ENCODE data around the gene JAM3. TPM values are rescaled to one million over a fixed set of nuclear protein-coding genes. Genes with fewer than 3 reads are reported as not detected.

JAM3 gene
- total RNA-seq, 1 donor from 2014 or later = 68.1 TPM

- Histone ChIP-seq H3K79me2 (ENCODE audit: low read depth) (no peaks in the 10 kb centered on the region), H3K4me3 (no peak overlapping the region), H3K9me3 (ENCODE audit: low read depth) (no peaks in the 10 kb centered on the region), H2AFZ (replicated peaks) (no peak overlapping the region), H3K36me3 (no peaks in the 10 kb centered on the region), H3K9ac (no peak overlapping the region), H3F3A (ENCODE audit: low read depth) (peaks cover 4% of the 10 kb centered on the region), H3K4me1 (peaks cover 4% of the 10 kb centered on the region), H3K4me2 (no peak overlapping the region), H4K20me1 (ENCODE audit: low read depth) (no peaks in the 10 kb centered on the region), H3K27ac (no peak overlapping the region), H3K27me3 (no peaks in the 10 kb centered on the region)
- Mint-ChIP-seq H3K4me3 (no peak overlapping the region), H3K4me1 (no peaks in the 10 kb centered on the region), H3K36me3 (peaks cover 57% of the 10 kb centered on the region), H3K27me3 (ENCODE audit: insufficient read depth, low read depth) (peaks cover 2% of the 10 kb centered on the region), H3K27ac (no peak overlapping the region), H3K9me3 (no peaks in the 10 kb centered on the region)
- no peak for DNase-seq (ENCODE audit: low spot score)
- TF ChIP-seq EZH2phosphoT487 (IDR thresholded peaks at IDR 0.05) = no peak
- TF ChIP-seq EZH2 (IDR thresholded peaks at IDR 0.05) = no peak
- no peak for TF ChIP-seq CTCF (IDR thresholded peaks at IDR 0.05)
Observed at GRCh38 chr11:134150195-134150903, 81.5 kb downstream of the JAM3 start.

DNA sequence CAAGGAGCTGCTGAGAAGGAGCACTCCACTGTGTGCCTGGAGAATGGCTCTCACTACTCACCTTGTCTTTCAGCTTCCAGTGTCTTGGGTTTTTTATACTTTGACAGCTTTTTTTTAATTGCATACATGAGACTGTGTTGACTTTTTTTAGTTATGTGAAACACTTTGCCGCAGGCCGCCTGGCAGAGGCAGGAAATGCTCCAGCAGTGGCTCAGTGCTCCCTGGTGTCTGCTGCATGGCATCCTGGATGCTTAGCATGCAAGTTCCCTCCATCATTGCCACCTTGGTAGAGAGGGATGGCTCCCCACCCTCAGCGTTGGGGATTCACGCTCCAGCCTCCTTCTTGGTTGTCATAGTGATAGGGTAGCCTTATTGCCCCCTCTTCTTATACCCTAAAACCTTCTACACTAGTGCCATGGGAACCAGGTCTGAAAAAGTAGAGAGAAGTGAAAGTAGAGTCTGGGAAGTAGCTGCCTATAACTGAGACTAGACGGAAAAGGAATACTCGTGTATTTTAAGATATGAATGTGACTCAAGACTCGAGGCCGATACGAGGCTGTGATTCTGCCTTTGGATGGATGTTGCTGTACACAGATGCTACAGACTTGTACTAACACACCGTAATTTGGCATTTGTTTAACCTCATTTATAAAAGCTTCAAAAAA lies 82.3 kb downstream of the JAM3 start:
- Histone ChIP-seq H3K27me3 (no peaks in the 10 kb centered on the region), H3K4me1 (peaks cover 4% of the 10 kb centered on the region), H3K4me3 (no peak overlapping the region), H3K36me3 (no peaks in the 10 kb centered on the region), H3K4me2 (no peak overlapping the region), H2AFZ (replicated peaks) (no peak overlapping the region), H3K9me3 (ENCODE audit: low read depth) (no peaks in the 10 kb centered on the region), H3F3A (ENCODE audit: low read depth) (peaks cover 4% of the 10 kb centered on the region), H3K9ac (no peak overlapping the region), H4K20me1 (ENCODE audit: low read depth) (no peaks in the 10 kb centered on the region), H3K79me2 (ENCODE audit: low read depth) (no peaks in the 10 kb centered on the region), H3K27ac (no peak overlapping the region)
- H3K9me3 Mint-ChIP-seq = no peaks in the 10 kb centered on the region
- H3K27ac Mint-ChIP-seq = no peak overlapping the region
- H3K4me3 Mint-ChIP-seq = no peak overlapping the region
- H3K36me3 Mint-ChIP-seq = peaks cover 59% of the 10 kb centered on the region
- TF ChIP-seq EZH2phosphoT487 (IDR thresholded peaks at IDR 0.05) (no peak), EZH2 (IDR thresholded peaks at IDR 0.05) (no peak), CTCF (IDR thresholded peaks at IDR 0.05) (no peak)
- H3K4me1 Mint-ChIP-seq = no peaks in the 10 kb centered on the region
- peaks cover 4% of the 10 kb centered on the region for H3K27me3 Mint-ChIP-seq (ENCODE audit: insufficient read depth, low read depth)
- no peak for DNase-seq (ENCODE audit: low spot score)

- TF ChIP-seq EZH2phosphoT487 (IDR thresholded peaks at IDR 0.05) (no peak), CTCF (IDR thresholded peaks at IDR 0.05) (no peak), EZH2 (IDR thresholded peaks at IDR 0.05) (no peak)
- H3K4me1 Mint-ChIP-seq = no peaks in the 10 kb centered on the region
- H3K27ac Mint-ChIP-seq = no peak overlapping the region
- H3K9me3 Mint-ChIP-seq = no peaks in the 10 kb centered on the region
- no peak for DNase-seq (ENCODE audit: low spot score)
- no peaks in the 10 kb centered on the region for H4K20me1 ChIP-seq (ENCODE audit: low read depth)
- H3K79me2 ChIP-seq (ENCODE audit: low read depth) = no peaks in the 10 kb centered on the region
- H3K27ac ChIP-seq = no peak overlapping the region
- H3K9ac ChIP-seq = no peak overlapping the region
- no peak overlapping the region for H3K4me2 ChIP-seq
- no peak overlapping the region for H3K4me3 ChIP-seq
- peaks cover 4% of the 10 kb centered on the region for H3K27me3 Mint-ChIP-seq (ENCODE audit: insufficient read depth, low read depth)
- peaks cover 3% of the 10 kb centered on the region for H3K4me1 ChIP-seq
- H3K9me3 ChIP-seq (ENCODE audit: low read depth) = no peaks in the 10 kb centered on the region
- H3F3A ChIP-seq (ENCODE audit: low read depth) = peaks cover 4% of the 10 kb centered on the region
- no peak overlapping the region for H3K4me3 Mint-ChIP-seq
- H3K36me3 Mint-ChIP-seq = peaks cover 65% of the 10 kb centered on the region
- H2AFZ ChIP-seq (replicated peaks) = no peak overlapping the region
- no peaks in the 10 kb centered on the region for H3K36me3 ChIP-seq
- no peaks in the 10 kb centered on the region for H3K27me3 ChIP-seq
Observed at GRCh38 chr11:134152696-134153095, 83.8 kb downstream of the JAM3 start.
